Skin of body (tissue), 2 donors: ENCODE data around the gene KDM4D. TPM values are rescaled to one million over a fixed set of nuclear protein-coding genes. Genes with fewer than 3 reads are reported as not detected.
A peak's percentile ranks its signal among the peaks of the same experiment; 100 is the strongest.
"Not testable (repeated sequence)": the region's sequence is repeated elsewhere in the genome, so short reads cannot be mapped to it uniquely, and the experiment has no call there.

Source experiments
- DNase-seq: peaks from one replicate; lab custom pipeline; 2025; lab: John Stamatoyannopoulos, UW
- total RNA-seq: library from RNA; depleted of rRNA; stranded (reverse); fragments of >200 nt; gene quantifications from one replicate; pipeline ENCODE4 v1.2.3, GENCODE V29; 2014

KDM4D gene
- total RNA-seq, 1 donor from 2014 or later, result 0.59 TPM

DNA sequence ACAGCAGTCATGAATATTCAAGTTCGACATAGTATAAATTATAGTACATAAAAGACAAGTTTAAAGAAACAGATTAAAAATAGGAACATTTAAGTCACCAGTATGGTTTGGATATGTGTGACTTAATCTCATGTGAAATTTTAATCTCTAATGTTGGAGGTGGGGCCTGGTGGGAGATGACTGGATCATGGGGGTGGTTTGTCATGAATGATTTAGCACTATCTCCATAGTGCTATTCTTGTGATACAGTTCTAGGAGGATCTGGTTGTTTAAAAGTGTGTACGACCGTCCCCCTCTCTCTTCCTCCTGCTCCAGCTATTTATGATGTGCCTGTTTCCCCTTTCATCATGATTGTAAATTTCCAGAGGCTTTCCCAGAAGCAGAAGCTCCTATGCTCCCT, 54.8 kb downstream of the KDM4D start:
- DNase-seq, result no peak

DNA sequence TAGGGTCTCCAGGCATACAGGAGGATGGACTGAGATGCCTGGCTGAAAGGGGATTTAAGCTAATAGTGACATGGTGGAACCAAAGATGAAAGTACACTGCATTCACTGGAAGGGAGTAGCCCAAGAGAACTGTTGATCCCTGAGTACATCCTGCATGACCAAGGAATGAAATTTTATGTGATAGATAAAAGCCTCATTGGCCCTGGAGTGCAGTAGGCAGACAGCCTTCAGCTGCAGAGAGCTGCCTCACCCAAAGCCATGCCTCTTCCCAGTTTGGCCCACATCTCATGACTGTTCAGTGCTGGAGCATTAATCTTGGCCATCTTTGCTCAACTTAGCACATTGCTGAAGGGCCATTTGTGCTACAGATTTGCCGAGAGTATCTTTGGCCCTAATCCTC, 59.5 kb downstream of the KDM4D start:
- DNase-seq, result no peak

DNA sequence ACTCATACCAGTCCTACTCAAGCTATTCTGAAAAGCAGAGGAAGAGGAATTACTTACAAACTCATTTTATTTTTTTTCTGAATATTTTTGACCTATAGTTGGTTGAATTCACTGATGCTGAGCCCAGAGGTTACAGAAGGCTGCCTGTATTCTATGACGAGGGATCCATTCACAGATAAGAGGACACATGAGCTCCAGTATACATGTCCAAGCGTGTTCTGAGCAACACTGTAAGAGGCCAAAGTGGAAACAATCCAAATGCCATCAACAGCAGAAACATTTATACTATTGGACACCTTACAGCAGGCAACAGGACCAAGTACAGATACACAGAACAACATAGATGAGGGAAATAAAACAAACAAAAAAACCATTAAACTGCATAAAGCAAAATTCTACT, 61.8 kb downstream of the KDM4D start:
- DNase-seq, result no peak

DNA sequence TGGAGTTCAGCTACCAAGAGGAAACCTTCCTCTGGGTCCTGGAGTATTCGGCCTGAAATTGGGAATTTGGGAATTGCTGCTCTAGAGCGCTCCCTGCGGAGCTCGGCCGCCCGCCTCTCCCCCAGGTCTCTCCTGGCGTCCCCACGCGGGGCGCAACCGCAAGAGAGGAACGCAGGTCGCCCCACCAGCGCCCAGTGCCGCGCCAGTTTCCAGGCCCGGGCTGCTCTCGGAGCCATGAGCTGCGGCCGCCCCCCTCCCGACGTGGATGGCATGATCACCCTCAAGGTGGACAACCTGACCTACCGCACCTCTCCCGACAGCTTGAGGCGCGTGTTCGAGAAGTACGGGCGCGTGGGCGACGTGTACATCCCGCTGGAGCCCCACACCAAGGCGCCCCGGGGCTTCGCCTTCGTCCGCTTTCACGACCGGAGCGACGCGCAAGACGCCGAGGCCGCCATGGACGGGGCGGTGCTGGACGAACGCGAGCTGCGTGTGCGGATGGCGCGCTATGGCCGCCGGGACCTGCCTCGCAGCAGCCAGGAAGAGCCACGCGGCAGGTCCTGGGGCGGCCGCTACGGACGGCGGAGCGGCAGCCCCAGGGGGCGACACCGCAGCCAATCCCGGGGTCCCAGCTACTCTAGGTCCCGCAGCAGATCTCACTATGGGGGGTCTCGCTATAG, 64.0 kb downstream of the KDM4D start:
- not testable (repeated sequence) for DNase-seq

DNA sequence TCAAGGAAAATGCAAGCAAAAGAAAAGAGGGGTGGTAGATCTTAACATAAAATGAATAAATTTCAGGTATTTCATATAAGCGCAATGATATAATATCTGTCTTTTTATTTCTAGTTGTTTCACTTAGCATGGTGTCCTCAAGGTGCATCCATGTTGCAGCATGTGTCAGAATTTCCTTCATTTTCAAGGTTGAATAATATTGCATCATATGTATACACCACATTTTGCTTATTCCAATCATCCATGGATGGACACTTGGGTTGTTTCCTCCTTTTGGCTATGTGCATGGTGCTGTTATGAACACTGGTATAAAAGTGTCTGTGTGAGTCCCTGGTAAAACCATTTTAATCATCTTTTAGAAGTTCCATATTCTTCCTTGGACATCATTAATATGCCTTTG, 68.7 kb downstream of the KDM4D start:
- DNase-seq, result no peak

DNA sequence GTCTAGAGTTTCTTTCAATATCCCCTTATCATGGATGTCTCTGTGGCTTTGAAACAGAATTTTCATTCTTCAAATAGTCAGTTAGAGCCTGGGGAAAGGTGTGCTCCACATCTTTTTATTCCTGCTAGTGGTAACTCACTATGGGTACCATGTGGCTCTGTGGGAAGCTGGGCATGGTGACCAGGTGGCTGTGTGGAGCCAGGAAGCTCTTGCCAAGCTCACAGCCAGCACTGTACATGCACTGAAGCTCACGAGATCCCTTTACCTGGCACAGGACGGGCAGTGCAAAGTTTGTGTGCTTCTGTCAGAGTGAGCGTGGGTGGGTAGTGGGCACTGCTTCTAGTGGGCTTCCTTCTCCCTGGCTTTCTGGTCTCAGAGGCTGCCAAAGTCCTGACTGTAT, 69.4 kb downstream of the KDM4D start:
- no peak for DNase-seq

DNA sequence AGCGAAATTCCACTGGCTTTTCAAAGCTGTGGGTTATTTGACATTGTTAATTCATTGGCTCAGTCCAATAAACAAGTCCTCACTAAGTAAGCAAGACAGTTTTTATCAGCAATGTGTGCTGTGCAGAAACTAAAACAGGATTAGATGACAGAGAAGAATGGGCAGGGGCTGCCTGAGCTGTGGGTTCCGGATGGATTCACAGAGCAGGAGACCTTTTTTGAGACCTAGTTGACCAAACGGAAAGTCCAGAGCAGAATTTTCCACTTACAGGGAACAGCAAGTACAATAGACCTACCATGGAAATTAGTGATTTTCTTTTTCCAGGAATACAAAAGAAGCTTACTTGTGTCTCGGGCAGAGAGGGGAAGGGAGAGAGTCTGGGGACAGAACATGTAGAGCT, 70.5 kb downstream of the KDM4D start:
- DNase-seq, result no peak

DNA sequence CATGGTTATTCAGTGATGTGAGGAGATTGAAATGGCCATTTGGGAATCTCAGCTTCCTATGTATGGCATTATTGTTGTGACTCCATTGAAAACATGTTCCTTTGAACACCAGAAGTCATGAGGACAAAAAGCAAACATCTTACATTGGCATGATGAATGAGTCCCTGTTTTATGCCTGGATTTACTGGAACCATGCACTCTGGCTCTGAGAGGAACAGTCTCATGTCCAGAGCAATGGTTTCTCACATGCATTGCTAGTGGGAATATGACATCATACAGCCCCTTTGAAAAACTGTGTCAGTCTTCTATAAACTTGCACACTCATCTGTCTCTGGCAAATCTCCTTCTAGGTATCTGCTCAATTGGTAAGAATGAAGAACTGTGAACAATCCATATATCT, 72.3 kb downstream of the KDM4D start:
- peak; percentile 7 for DNase-seq

Other genes starting within 250 kb of the KDM4D start
- 80.7 TPM for gene AMOTL1, start 205.4 kb upstream of the KDM4D start, total RNA-seq
- 44.2 TPM for gene CWC15, start 153 bp upstream of the KDM4D start, total RNA-seq
- gene KDM4E, start 51.5 kb downstream of the KDM4D start, total RNA-seq, result not detected
- not detected for gene KDM4F, start 75.7 kb downstream of the KDM4D start, total RNA-seq
- 17.5 TPM for gene SRSF8, start 93.2 kb downstream of the KDM4D start, total RNA-seq
- 39.7 TPM for gene ENDOD1, start 116.1 kb downstream of the KDM4D start, total RNA-seq